ENCODE results near the gene TMEM229A. TPM values are rescaled to one million over a fixed set of nuclear protein-coding genes. Genes with fewer than 3 reads are reported as not detected.

Gene TMEM229A
- total RNA-seq, result not detected in 2 replicates

GRCh38 chr7:124032369-124033094, at the start of gene TMEM229A:
TSS of gene TMEM229A (minus strand) at chr7:124033067. CDS start at chr7:124033003, 64 bp downstream.

Other genes starting within 250 kb of the TMEM229A start
- 0.72 and 1.3 TPM in 2 replicates for gene HYAL4, start 187.9 kb downstream of the TMEM229A start, total RNA-seq
- gene SPAM1, start 107.8 kb downstream of the TMEM229A start, total RNA-seq, result not detected in 2 replicates

Measured in placental pericyte (primary cell).